Activated CD8-positive, alpha-beta memory T cell treated with anti-CD3 and anti-CD28 coated beads, Interleukin-2, amount 10 ng/mL, durations not matched to agents 7 days and 5 days (primary cell): Measurements from ENCODE around the gene THBS4. TPM values are rescaled to one million over a fixed set of nuclear protein-coding genes. Genes with fewer than 3 reads are reported as not detected.

Experiments
- ATAC-seq: fragments of 150-1000 bp; cut with Tn5 transposase; one replicate; pipeline ENCODE4 v1.10.0; 2021; ENCODE audit warnings: moderate library complexity
- CTCF ChIA-PET: fragments of 350-600 bp; sonication (Branson Sonifier 250); formaldehyde crosslinking; loops from one replicate; lab custom pipeline; 2021; ENCODE audit warnings: antibody characterized with exemption; lab: Charles Lee
- DNase-seq: peaks from one replicate; pipeline ENCODE4 v3.0.0-alpha.2; 2020
- H3K27ac Mint-ChIP-seq: one replicate; pipeline ENCODE4 v1.8.0; 2021; ENCODE audit warnings: mild to moderate bottlenecking, mixed read lengths
- H3K27me3 Mint-ChIP-seq: one replicate; pipeline ENCODE4 v1.8.0; 2021; ENCODE audit warnings: mixed read lengths
- H3K36me3 Mint-ChIP-seq: one replicate; pipeline ENCODE4 v1.8.0; 2021; ENCODE audit warnings: mild to moderate bottlenecking, mixed read lengths
- H3K4me1 Mint-ChIP-seq: one replicate; pipeline ENCODE4 v1.8.0; 2021; ENCODE audit warnings: mixed read lengths
- H3K4me3 Mint-ChIP-seq: one replicate; pipeline ENCODE4 v1.8.0; 2021; ENCODE audit warnings: mild to moderate bottlenecking, moderate library complexity, mixed read lengths
- H3K9me3 Mint-ChIP-seq: one replicate; pipeline ENCODE4 v1.8.0; 2022; ENCODE audit warnings: low read depth, mixed read lengths
- total RNA-seq, 2 experiments: library from RNA; stranded (reverse); gene quantifications; one replicate each; pipeline ENCODE4 v1.2.3, GENCODE V29; 2021

The THBS4 gene
- 1 to 10 TPM; 3.4 to 3.6 TPM for total RNA-seq

DNA sequence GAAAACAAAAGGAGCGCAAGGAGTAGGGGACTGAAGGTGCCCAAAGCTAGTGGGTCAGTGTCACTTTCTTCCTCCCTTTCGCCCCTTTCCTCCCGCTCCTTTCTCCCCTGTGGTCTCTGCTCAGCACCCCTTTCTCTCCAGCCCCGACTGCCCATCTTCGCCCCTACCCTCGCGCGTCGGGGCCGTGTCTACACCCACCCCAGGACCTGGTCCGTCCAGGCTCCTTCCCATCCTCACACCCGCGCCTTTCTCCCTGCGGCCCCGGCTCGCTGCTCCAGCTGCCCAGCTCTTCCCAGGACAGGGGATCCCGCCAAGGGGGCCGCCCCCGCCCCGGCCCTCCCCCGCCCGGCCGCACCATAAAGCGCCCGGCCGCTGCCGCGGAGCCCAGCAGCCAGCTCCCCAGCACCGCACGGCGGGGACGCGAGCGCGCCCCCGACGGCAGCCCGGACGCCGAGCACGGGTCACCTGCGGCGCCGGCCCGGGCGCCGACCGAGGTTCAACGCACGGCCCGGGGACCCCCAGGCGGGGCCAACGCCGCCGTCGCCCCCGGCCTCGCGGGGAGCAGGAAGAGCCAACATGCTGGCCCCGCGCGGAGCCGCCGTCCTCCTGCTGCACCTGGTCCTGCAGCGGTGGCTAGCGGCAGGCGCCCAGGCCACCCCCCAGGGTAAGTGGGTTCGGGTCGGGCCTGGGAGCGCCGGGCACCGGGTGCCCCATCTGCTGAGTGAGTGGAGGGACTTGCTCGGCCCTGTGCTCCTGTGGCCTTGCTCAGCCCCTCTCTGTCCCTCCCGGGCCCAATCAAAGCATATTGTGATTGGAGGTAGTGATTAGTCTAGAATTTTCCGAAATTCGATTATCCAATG, at the start of gene THBS4:
THBS4 (plus strand) TSS at position 387 of the 860 bp plus-strand sequence; CDS start at position 577, 190 bp downstream.
- no peaks in the 10 kb centered on the region for H3K9me3 Mint-ChIP-seq
- peaks cover 44% of the 10 kb centered on the region for H3K4me1 Mint-ChIP-seq
- H3K27me3 Mint-ChIP-seq, result peaks cover 36% of the 10 kb centered on the region
- peaks cover 3% of the 10 kb centered on the region for H3K36me3 Mint-ChIP-seq
- DNase-seq (no peak), ATAC-seq (peak; percentile 49)
- no peak within 1 kb of the TSS for H3K27ac Mint-ChIP-seq
- peak within 1 kb of the TSS; percentile 64 for H3K4me3 Mint-ChIP-seq
- CTCF ChIA-PET, result interaction anchor here (1.2 kb wide), 1 partner anchor 45 kb away, joined by 3 read pairs; no protein-coding TSS in a partner anchor

DNA sequence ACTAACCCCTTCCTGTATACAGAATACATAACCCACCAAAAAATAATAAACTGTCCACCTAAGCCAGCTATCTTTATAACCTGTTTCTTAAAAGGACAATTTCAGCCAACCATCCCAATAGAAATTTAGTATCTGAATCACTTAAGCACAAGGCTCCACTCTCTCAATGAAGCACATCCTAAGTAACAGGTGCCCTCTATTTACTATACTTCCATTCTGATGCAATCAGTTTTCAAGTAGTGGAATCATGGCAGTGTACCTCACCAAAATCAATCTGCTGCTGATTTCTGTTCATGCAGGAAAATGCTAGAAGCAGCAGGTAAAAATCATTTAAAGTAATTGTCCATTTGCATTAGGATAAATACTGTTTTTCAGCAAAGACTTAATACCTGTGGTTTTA, 48.9 kb upstream of the THBS4 start:
- H3K9me3 Mint-ChIP-seq, result no peaks in the 10 kb centered on the region
- H3K27ac Mint-ChIP-seq, result peak overlapping the region; percentile 67
- peak overlapping the region; percentile 69 for H3K4me3 Mint-ChIP-seq
- peaks cover 65% of the 10 kb centered on the region for H3K36me3 Mint-ChIP-seq
- no peak for DNase-seq
- ATAC-seq, result no peak
- peaks cover 71% of the 10 kb centered on the region for H3K4me1 Mint-ChIP-seq
- no peaks in the 10 kb centered on the region for H3K27me3 Mint-ChIP-seq
- CTCF ChIA-PET, result interaction anchor here (1.8 kb wide), 1 partner anchor 47 kb away, joined by 7 read pairs; no protein-coding TSS in a partner anchor

DNA sequence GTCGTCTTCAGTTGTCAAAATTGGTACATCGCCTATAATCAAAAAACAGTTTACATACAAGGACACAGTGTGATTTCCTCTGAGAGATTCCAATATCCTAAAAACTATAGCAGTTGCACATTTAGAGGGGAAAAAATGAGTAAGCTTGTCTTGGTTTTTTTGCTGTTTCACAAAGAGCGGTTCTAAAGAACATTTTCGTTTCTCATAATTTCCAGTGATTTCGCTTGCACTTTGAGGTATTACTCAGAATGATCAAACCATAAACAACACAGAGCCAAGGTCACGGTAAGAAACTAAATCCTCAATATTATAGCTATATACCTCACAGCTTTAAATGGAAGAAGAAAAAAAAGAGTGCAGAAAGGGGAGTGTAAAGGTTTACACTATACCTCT, 44.9 kb upstream of the THBS4 start:
- H3K27me3 Mint-ChIP-seq, result no peaks in the 10 kb centered on the region
- DNase-seq (no peak), ATAC-seq (peak; percentile 69)
- H3K36me3 Mint-ChIP-seq, result peaks cover 45% of the 10 kb centered on the region
- CTCF ChIA-PET, result interaction anchor here (0.6 to 3.3 kb wide), 10 partner anchors 9 to 308 kb away, joined by 3 to 15 read pairs (median 4); no protein-coding TSS in a partner anchor
- H3K27ac Mint-ChIP-seq, result peak overlapping the region; percentile 98
- H3K4me3 Mint-ChIP-seq, result peak overlapping the region; percentile 96
- H3K9me3 Mint-ChIP-seq, result no peaks in the 10 kb centered on the region
- H3K4me1 Mint-ChIP-seq, result peaks cover 59% of the 10 kb centered on the region

DNA sequence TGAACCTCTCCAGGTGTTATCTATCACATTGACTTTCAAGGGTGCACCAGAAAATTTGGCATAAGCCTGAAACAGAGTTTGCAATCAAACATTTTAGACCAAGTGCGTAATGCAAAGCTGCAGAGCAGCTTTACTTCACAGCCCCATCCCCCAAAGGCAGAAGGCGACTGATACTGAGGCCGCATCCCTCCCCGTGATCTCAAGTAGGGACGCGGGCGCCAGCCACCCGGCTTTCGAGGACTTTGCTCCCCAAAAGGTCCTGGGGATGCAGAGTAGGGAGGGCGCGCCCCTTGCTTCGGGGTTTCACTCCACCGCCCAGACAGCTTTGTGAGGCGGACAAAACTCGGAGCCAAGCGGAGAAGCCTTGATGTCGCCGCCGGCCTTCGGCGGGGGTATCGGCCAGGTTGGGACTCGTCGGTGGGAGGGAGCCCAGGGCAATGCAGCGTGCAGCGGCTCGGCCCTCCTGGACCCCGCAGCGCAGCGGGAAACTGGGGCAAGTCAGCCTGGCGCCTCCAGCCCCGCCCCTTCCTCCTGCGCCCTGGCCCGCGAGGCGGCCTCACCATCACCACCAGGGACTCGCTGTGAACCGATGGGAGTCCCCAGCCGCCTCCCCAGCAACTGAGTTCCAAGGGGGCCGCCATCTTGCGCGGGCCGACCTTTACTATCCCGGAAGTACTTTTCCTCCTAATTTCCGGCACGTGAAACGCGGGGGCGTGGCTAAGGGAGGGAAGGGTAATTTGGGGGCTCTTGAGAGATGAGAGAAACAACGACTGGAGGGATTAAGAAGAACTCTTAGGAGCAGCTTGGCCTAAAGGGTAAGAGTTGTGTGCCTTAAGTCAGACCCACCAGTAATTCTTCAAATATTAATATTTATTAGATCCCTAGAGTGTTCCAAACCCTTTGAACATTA, 44.3 kb upstream of the THBS4 start, which contains the start of gene MTX3:
MTX3 (minus strand) TSS at position 665 of the 910 bp plus-strand sequence; CDS start at position 641, 24 bp downstream.
- ATAC-seq (peak; percentile 80), DNase-seq (peak; percentile 96)
- no peaks in the 10 kb centered on the region for H3K9me3 Mint-ChIP-seq
- peaks cover 42% of the 10 kb centered on the region for H3K36me3 Mint-ChIP-seq
- H3K27ac Mint-ChIP-seq, result peak within 1 kb of the TSS; percentile 98
- H3K4me1 Mint-ChIP-seq, result peaks cover 53% of the 10 kb centered on the region
- CTCF ChIA-PET, result interaction anchor here (0.6 to 3.3 kb wide), 10 partner anchors 10 to 309 kb away, joined by 3 to 15 read pairs (median 4); no protein-coding TSS in a partner anchor
- H3K27me3 Mint-ChIP-seq, result no peaks in the 10 kb centered on the region
- peak within 1 kb of the TSS; percentile 96 for H3K4me3 Mint-ChIP-seq

DNA sequence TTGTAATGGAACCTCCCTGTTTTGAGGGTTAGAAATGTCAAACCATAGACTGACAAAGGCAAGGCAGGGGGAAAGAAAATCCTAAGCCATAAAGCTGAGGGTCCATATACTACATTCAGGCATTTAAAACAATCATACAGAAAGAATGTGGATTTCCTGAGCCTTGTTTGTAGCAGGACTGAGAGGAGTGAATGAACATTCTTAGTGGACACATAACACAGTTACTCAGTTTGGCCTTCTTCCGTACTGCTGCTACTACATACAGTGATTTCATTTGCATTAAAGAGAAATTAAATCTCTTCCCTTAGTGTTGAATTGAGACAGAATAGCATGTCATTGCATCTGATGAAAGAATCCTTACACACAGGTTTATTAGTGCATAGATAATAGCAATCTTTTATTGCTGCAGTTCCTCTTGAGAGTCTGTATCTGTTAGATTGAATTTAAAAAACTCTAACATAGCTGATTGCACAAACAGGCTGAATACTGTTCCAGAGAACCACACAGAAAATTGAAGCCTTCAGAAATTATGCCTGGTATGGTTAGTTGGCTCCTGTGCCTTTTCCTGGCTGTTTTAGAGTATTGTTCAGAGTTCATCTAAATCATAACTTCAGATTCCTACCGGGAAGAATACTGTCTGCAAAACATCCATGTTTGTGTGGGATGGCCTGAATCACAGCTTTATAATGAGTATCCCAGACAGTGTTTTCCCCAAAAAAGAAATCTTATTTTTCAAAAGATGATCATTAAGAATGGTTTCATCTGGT, 42.1 kb upstream of the THBS4 start:
- Mint-ChIP-seq H3K9me3 (no peaks in the 10 kb centered on the region), H3K27me3 (no peaks in the 10 kb centered on the region), H3K4me3 (no peak overlapping the region), H3K4me1 (peaks cover 35% of the 10 kb centered on the region), H3K27ac (no peak overlapping the region), H3K36me3 (peaks cover 28% of the 10 kb centered on the region)
- ATAC-seq (no peak), DNase-seq (no peak)
- CTCF ChIA-PET, result no interaction called here

DNA sequence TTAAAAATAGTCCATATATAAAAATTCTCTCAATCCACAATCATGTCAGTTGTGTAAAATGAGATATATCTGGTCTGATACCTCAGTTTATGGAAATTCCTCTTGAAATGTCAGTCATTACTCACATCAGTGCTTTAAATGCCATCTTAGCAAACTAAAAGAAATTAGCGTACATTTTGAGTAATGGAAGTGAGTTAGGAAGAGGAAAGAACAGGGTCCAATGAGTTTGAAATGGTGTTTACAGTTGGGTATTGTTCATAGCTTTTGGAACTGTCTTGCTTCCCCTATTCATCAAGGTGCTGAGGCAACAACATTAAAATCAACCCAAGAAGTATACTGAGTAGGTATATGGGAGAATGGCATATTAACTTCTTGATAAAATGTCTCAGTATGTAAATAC, 35.4 kb upstream of the THBS4 start:
- ATAC-seq, result no peak
- Mint-ChIP-seq H3K4me1 (no peaks in the 10 kb centered on the region), H3K27me3 (no peaks in the 10 kb centered on the region), H3K36me3 (peaks cover 15% of the 10 kb centered on the region), H3K9me3 (no peaks in the 10 kb centered on the region), H3K4me3 (no peak overlapping the region), H3K27ac (no peak overlapping the region)
- no peak for DNase-seq
- CTCF ChIA-PET, result interaction anchor here (1.0 to 1.3 kb wide), 2 partner anchors 79 to 83 kb away, joined by 3 read pairs; no protein-coding TSS in a partner anchor

DNA sequence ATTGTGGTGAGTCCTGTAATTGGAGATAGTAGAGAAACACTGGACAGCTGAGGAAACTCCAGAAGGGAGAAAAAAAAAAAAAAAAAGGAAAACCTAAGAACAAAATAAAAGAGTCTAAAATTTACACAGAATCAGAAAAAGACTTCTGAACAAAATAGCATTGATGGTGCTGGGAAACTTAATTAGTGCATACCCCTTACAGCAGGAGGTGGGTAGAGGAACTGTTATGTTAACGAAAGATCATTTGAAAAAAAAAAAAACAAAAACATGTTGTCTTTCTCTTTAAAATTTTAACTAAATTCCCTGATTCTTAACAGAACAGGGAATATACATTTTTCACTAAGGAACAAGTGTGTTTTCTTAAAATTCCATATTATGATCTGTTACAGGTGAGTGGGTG, 32.5 kb upstream of the THBS4 start:
- peaks cover 10% of the 10 kb centered on the region for H3K36me3 Mint-ChIP-seq
- no peak for DNase-seq
- no peak overlapping the region for H3K27ac Mint-ChIP-seq
- no peaks in the 10 kb centered on the region for H3K4me1 Mint-ChIP-seq
- H3K27me3 Mint-ChIP-seq, result no peaks in the 10 kb centered on the region
- CTCF ChIA-PET, result interaction anchor here (1.1 to 1.4 kb wide), 2 partner anchors 10 to 81 kb away, joined by 3 to 4 read pairs; no protein-coding TSS in a partner anchor
- no peak overlapping the region for H3K4me3 Mint-ChIP-seq
- no peak for ATAC-seq
- no peaks in the 10 kb centered on the region for H3K9me3 Mint-ChIP-seq

DNA sequence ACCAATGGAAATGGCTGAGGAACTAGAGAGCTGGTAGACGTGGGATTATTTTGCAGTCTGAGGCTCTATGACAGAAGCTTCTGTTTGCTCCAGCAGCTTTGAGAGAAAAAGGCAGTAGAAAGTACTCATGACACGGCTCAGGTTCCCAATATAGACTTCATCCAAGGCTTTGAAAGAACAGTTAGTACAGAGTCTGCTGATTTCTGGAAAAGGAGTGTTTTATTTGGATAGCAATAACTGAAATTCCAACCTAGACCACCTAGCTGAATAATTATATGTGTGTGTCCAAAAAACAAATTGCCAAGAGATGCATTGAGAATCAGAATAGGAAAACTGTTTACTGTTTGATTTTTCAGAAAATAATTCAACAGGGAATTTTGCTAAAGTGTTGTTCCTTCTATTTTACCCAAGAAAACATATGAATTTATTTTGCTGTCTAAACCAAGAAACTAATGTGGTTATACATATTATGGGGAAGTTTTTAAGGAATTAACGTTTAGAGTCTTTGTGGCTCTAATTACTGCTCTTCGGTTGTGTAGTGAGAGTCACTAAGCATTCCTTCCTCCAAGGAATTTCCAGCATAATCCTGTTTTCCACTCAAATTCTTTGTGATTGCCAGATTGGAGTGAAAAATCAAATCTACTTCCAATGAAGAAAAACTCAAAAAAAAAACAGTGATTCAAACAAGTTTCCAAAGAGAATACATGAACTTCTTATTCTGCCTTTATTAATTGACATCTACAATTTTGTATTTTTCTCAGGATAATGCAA, 26.0 kb upstream of the THBS4 start:
- Mint-ChIP-seq H3K4me3 (no peak overlapping the region), H3K4me1 (peaks cover 2% of the 10 kb centered on the region), H3K9me3 (no peaks in the 10 kb centered on the region), H3K27me3 (no peaks in the 10 kb centered on the region), H3K36me3 (peaks cover 8% of the 10 kb centered on the region), H3K27ac (no peak overlapping the region)
- CTCF ChIA-PET, result interaction anchor here (1.2 kb wide), 1 partner anchor 28 kb away, joined by 3 read pairs; no protein-coding TSS in a partner anchor
- DNase-seq, result no peak
- ATAC-seq, result no peak

DNA sequence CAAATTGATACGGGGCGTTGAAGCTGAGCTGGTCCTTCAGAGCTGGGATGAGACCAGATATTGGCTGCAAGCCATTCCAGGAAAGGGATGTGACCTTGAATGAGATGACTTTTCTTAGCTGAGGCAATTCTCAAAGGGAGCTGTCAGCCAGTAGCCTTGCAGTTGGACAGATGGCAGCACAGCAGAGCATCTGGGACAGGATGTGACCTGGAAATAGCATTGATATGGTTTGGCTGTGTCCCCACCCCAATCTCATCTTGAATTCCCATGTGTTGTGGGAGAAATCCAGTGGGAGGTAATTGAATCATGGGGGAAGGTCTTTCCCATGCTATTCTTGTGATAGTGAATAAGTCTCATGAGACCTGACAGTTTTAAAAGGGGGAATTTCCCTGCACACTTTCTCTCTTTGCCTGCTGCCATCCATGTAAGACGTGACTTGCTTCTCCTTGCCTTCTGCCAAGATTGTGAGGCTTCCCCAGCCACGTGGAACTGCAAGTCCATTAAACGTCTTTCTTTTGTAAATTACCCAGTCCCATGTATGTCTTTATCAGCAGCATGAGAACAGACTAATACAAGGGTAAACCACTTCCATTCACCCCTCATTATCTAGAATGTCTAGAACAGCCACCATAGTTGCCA, 24.3 kb upstream of the THBS4 start:
- Mint-ChIP-seq H3K27ac (no peak overlapping the region), H3K4me3 (no peak overlapping the region), H3K9me3 (no peaks in the 10 kb centered on the region), H3K36me3 (peaks cover 8% of the 10 kb centered on the region), H3K4me1 (peaks cover 2% of the 10 kb centered on the region), H3K27me3 (no peaks in the 10 kb centered on the region)
- no peak for DNase-seq
- CTCF ChIA-PET, result no interaction called here
- ATAC-seq, result no peak

DNA sequence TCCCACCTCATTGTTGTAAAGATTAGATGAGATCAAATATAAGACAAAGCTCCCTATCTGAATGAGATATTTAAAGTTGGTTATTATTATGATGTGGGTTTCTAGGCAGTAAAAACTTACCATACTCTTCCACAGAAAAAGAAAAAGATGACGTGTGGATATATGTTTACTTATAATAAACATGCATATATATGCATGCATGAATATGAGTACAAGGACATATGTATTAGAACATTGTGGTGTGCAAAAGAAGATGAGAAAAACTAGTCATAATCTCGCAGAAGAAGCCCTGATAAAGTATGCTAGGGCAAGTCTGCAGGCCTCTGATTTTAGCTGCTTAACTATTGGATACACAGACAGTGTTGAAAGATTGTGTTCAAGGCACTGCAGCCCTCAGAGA, 10.1 kb upstream of the THBS4 start:
- CTCF ChIA-PET, result interaction anchor here (1.1 kb wide), 2 partner anchors 11 to 59 kb away, joined by 3 read pairs; no protein-coding TSS in a partner anchor
- Mint-ChIP-seq H3K4me3 (no peak overlapping the region), H3K36me3 (no peaks in the 10 kb centered on the region), H3K27ac (no peak overlapping the region), H3K4me1 (peaks cover 8% of the 10 kb centered on the region), H3K9me3 (no peaks in the 10 kb centered on the region), H3K27me3 (peaks cover 18% of the 10 kb centered on the region)
- DNase-seq, result no peak
- ATAC-seq, result no peak

DNA sequence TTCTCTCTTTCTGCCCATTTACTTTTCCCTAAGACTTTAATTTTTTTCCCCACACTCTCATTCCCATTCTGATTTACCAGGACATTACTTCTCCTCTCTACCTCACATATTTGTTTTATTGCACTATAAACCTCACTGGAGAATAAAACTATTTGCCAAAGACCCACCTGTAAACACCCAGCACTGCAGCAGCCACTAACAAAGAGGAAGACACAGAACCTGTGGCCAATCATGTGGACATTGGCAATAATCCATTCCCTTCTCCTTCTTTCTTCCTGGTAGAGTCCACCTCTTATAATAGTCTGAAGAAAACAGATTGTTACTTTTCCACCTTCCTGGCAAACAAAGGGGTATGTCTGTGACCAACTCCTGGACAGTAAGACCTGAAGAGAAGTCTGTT, 8.3 kb upstream of the THBS4 start:
- CTCF ChIA-PET, result interaction anchor here (0.5 to 0.7 kb wide), 2 partner anchors 57 to 429 kb away, joined by 3 to 4 read pairs; no protein-coding TSS in a partner anchor
- H3K36me3 Mint-ChIP-seq, result no peaks in the 10 kb centered on the region
- peaks cover 18% of the 10 kb centered on the region for H3K27me3 Mint-ChIP-seq
- ATAC-seq (no peak), DNase-seq (no peak)
- H3K9me3 Mint-ChIP-seq, result no peaks in the 10 kb centered on the region
- peaks cover 14% of the 10 kb centered on the region for H3K4me1 Mint-ChIP-seq
- H3K27ac Mint-ChIP-seq, result no peak overlapping the region
- no peak overlapping the region for H3K4me3 Mint-ChIP-seq
